ENCODE results near the gene KIR3DL2.
A peak's percentile ranks its signal among the peaks of the same experiment; 100 is the strongest.

KIR3DL2 gene

DNA sequence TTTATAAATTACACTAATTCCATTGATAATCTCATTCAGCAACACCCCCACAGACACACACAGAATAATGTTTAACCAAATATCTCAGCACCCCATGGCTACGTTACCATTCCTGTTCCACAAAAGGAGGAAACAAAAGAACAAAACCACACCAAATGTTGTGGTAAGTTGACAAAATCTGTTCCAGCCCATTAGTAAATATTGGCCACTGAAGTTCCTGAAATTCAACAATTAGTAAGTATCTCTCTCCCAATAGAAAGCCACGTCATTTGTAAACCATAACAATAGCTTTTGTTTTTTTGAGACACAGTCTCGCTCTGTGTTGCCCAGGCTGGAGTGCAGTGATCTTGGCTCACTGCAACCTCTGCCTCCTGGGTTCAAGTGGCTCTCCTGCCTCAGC lies 21.5 kb downstream of the KIR3DL2 start:
- H3K27ac ChIP-seq: no peak overlapping the region
- TF ChIP-seq, protein P1, sequence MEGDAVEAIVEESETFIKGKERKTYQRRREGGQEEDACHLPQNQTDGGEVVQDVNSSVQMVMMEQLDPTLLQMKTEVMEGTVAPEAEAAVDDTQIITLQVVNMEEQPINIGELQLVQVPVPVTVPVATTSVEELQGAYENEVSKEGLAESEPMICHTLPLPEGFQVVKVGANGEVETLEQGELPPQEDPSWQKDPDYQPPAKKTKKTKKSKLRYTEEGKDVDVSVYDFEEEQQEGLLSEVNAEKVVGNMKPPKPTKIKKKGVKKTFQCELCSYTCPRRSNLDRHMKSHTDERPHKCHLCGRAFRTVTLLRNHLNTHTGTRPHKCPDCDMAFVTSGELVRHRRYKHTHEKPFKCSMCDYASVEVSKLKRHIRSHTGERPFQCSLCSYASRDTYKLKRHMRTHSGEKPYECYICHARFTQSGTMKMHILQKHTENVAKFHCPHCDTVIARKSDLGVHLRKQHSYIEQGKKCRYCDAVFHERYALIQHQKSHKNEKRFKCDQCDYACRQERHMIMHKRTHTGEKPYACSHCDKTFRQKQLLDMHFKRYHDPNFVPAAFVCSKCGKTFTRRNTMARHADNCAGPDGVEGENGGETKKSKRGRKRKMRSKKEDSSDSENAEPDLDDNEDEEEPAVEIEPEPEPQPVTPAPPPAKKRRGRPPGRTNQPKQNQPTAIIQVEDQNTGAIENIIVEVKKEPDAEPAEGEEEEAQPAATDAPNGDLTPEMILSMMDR (IDR thresholded peaks at IDR 0.05): no peak
- TF ChIP-seq ZFX (IDR thresholded peaks at IDR 0.05; ENCODE audit: borderline replicate concordance): no peak

DNA sequence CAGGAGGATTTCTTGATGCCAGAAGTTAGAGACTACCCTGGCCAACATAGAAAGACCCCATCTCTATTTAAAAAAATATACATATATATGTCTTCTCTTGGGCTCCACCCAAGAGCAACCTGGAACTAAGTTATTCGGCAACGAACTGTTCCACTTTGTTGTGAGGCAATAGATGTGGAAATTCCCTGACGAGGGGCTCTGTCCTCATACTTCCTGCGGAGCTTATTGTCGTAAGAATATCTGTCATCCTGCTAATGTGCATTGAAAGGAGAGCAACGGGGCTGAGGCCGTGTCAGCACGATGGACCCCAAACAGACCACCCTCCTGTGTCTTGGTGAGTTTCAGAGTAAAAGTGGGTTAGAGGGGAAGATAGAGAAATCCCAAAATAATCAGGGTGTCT lies 23.7 kb downstream of the KIR3DL2 start, which contains the start of gene FCAR:
FCAR (plus strand) TSS at position 246 of the 400 bp plus-strand sequence; CDS start at position 301, 55 bp downstream.
- no peak within 1 kb of the TSS for H3K27ac ChIP-seq
- TF ChIP-seq, protein P1 (IDR thresholded peaks at IDR 0.05): no peak
- no peak for TF ChIP-seq ZFX (IDR thresholded peaks at IDR 0.05; ENCODE audit: borderline replicate concordance)

DNA sequence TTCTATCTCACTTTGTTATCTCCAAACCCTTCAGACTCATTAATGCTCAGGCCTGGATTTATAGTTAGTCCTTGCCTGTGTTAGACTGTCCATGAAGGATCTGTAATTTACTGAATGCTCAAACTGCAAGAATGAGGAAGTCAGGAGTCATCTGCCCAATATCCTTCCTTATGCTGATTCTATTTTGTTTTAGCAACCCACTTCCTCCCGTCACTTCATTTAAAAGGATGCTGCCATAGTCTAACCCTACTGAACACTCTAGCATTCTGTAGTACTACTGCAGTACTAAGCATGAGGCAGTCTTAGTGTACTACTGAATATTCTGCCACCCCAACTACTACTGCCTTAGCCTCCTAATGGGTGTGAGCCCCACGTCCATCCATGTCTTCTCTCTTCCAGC lies 25.3 kb downstream of the KIR3DL2 start:
- TF ChIP-seq ZFX (IDR thresholded peaks at IDR 0.05; ENCODE audit: borderline replicate concordance): no peak
- TF ChIP-seq, protein P1 (IDR thresholded peaks at IDR 0.05): no peak
- no peak overlapping the region for H3K27ac ChIP-seq

DNA sequence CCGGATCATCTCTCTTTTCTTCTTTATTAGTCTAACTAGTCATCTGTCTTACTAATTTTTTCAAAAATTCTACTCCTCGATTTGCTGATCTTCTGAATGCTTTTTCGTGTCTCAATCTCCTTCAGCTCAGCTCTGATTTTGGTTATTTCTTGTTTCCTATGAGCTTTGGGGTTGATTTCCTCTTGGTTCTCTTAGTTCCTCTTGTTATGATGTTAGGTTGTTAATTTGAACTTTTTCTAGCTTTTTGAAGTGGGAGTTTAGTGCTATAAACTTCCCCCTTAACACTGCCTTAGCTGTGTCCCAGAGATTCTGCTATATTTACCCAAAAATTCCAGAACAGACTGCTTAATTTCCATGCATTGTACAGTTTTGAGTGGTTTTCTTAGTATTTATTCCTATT lies 27.2 kb downstream of the KIR3DL2 start:
- no peak for TF ChIP-seq ZFX (IDR thresholded peaks at IDR 0.05; ENCODE audit: borderline replicate concordance)
- TF ChIP-seq, protein P1 (IDR thresholded peaks at IDR 0.05): no peak
- H3K27ac ChIP-seq: no peak overlapping the region

DNA sequence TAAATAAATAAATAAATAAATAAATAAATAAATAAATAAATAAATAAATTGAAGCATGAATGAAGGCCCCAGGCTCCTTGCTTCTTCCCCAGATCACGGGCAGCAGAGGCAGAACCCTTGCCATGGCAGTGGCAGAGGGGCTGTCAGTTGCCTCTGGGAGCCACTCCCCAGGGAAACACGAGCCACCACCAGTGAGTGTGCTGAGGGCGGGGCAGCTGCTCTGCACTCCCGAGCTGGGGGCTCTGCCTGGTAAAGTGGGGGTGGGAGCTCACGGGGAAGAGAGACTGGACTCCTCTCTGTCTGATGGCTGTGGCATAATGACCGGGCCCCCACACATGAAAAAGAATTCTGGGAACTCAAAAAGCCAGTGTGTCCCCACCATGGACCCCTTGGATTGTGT lies 31.6 kb downstream of the KIR3DL2 start:
- H3K27ac ChIP-seq: no peak overlapping the region
- TF ChIP-seq, protein P1 (IDR thresholded peaks at IDR 0.05): no peak
- TF ChIP-seq ZFX (IDR thresholded peaks at IDR 0.05; ENCODE audit: borderline replicate concordance): no peak

DNA sequence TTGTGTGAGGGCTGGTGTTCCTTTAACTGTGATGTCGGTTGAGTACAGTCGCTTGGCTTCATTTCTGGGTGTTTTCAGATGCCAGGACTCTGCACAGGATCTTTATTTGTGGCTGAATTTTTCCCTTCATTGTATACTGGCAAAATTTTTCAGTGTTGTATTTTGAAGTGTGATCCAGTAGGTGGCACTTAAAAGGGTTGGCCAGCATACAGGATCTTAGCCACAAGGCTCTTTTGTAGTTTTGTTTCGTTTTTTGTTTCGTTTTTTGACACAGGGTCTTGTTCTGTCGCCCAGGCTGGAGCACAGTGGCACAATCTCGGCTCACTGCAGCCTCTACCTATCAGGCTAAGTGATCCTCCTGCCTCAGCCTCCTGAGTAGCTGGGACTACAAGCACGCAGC lies 32.5 kb downstream of the KIR3DL2 start:
- H3K27ac ChIP-seq: no peak overlapping the region

DNA sequence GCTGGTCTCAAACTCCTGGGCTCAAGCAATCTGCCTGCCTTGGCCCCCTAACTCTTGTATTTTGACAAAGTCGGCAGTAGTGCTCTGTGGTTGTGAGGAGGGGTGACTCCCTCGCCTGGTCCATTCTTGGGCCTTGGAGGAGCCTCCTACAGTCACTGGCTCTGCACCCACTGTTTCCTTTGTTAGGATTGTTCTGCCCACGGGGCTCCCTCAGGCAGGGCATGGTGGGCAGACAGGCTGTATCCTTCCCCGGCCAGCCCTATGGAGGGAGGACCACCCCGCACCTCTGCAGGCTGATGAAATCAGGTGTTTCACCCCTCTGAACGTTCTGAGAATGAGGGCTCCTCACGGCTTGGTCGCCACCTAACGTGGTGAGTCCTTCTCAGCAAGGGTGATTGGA lies 33.0 kb downstream of the KIR3DL2 start:
- TF ChIP-seq, protein P1 (IDR thresholded peaks at IDR 0.05): no peak
- TF ChIP-seq ZFX (IDR thresholded peaks at IDR 0.05; ENCODE audit: borderline replicate concordance): no peak
- H3K27ac ChIP-seq: no peak overlapping the region

More for the DNA sequence above, 32.5 kb downstream of the KIR3DL2 start:
- no peak for TF ChIP-seq ZFX (IDR thresholded peaks at IDR 0.05; ENCODE audit: borderline replicate concordance)
- TF ChIP-seq, protein P1 (IDR thresholded peaks at IDR 0.05): peak; percentile 13; the same call in 1 of the 2 replicates

Data from 22Rv1 (cell line).